RWPE1 (cell line): ENCODE data around the gene SMIM22.

ENCODE experiments used
- CTCF ChIA-PET: fragments of 350-600 bp; sonication (Branson Sonifier 250); formaldehyde crosslinking; extraction: SDS; loops from one replicate; lab custom pipeline; 2021; lab: Yijun Ruan, JAX
- POLR2A ChIA-PET: fragments of 400-600 bp; formaldehyde crosslinking; extraction: SDS; loops from one replicate; lab custom pipeline; 2020; ENCODE audit warnings: antibody characterized with exemption; ENCODE audit not compliant: low non-redundant PET; lab: Yijun Ruan, JAX
- DNase-seq: peaks from one replicate; pipeline ENCODE4 v3.0.0; 2012; ENCODE audit warnings: low spot score
- H3K27ac ChIP-seq: fragments of 450-650 bp; 2 replicates; pipeline ENCODE4 v1.5.1; 2017
- CTCF ChIP-seq: fragments of 450-650 bp; conservative IDR thresholded peaks from 2 replicates; pipeline ENCODE4 v1.5.1; 2017; ENCODE audit warnings: low read depth, mild to moderate bottlenecking

SMIM22 gene

GRCh38 chr16:4750896-4751295 lies 44.3 kb upstream of the SMIM22 start:
- no peak for DNase-seq
- H3K27ac ChIP-seq, result no peak overlapping the region; the same call in 1 of the 2 replicates
- ChIA-PET CTCF (no interaction called here), POLR2A (no interaction called here)
- TF ChIP-seq CTCF, result no peak

GRCh38 chr16:4752351-4753100 lies 42.6 kb upstream of the SMIM22 start:
- TF ChIP-seq CTCF, result no peak
- H3K27ac ChIP-seq, result no peak overlapping the region
- no peak for DNase-seq
- CTCF ChIA-PET, result no interaction called here
- POLR2A ChIA-PET, result no interaction called here

GRCh38 chr16:4753227-4753626 lies 41.9 kb upstream of the SMIM22 start:
- 0 out of 2 replicates have a peak overlapping the region, but pooled peaks have one; percentile 3 for H3K27ac ChIP-seq
- TF ChIP-seq CTCF, result no peak
- ChIA-PET POLR2A (no interaction called here), CTCF (no interaction called here)
- no peak for DNase-seq

- no peak overlapping the region for H3K27ac ChIP-seq
- ChIA-PET POLR2A (no interaction called here), CTCF (no interaction called here)
- DNase-seq, result no peak
- TF ChIP-seq CTCF, result no peak
Observed at GRCh38 chr16:4754865-4755264, 40.3 kb upstream of the SMIM22 start.

GRCh38 chr16:4755687-4756086 lies 39.5 kb upstream of the SMIM22 start:
- TF ChIP-seq CTCF, result no peak
- H3K27ac ChIP-seq, result no peak overlapping the region
- DNase-seq, result no peak
- POLR2A ChIA-PET, result no interaction called here
- CTCF ChIA-PET, result no interaction called here

- POLR2A ChIA-PET, result no interaction called here
- no peak overlapping the region for H3K27ac ChIP-seq
- no peak for DNase-seq
- TF ChIP-seq CTCF, result no peak
- CTCF ChIA-PET, result interaction anchor here (1.0 kb wide), 1 partner anchor 40 kb away, joined by 3 read pairs; no protein-coding TSS in a partner anchor
Observed at GRCh38 chr16:4760221-4760910, 34.8 kb upstream of the SMIM22 start.
